BLaER1 treated with 17β-estradiol and CSF1 and Interleukin-3, amounts not matched to agents 10 nM and 100 nM (cell line): ENCODE measurements around the gene COL23A1.

ENCODE experiments used
- H3K27ac ChIP-seq, 11 experiments: shearing (Covaris generic); formaldehyde crosslinking; 2 replicates each; pipeline ENCODE4 v1.8.1; 2022
- H3K27me3 ChIP-seq, 11 experiments: shearing (Covaris generic); formaldehyde crosslinking; 2 replicates each; pipeline ENCODE4 v1.8.1; 2022
- H3K36me3 ChIP-seq, 11 experiments: shearing (Covaris generic); formaldehyde crosslinking; 2 replicates each; pipeline ENCODE4 v1.8.1; 2022
- H3K4me1 ChIP-seq, 10 experiments: shearing (Covaris generic); formaldehyde crosslinking; 2 replicates each; pipeline ENCODE4 v1.8.1; 2022
- H3K4me2 ChIP-seq, 11 experiments: shearing (Covaris generic); formaldehyde crosslinking; 2 replicates each; pipeline ENCODE4 v1.8.1; 2022
- H3K4me3 ChIP-seq, 10 experiments: shearing (Covaris generic); formaldehyde crosslinking; 2 replicates each; pipeline ENCODE4 v1.8.1; 2022
- H3K9ac ChIP-seq, 11 experiments: shearing (Covaris generic); formaldehyde crosslinking; 2 replicates each; pipeline ENCODE4 v1.8.1; 2022
- H3K9me3 ChIP-seq, 11 experiments: shearing (Covaris generic); formaldehyde crosslinking; replicated peaks in 1 of 11; 2 replicates each; pipeline ENCODE4 v1.8.1; 2022
- H4K20me1 ChIP-seq, 11 experiments: shearing (Covaris generic); formaldehyde crosslinking; 2 replicates each; pipeline ENCODE4 v1.8.1; 2022
- Cebpa-rat ChIP-seq, 11 experiments: shearing (Covaris generic); IDR thresholded peaks; 2 replicates each; pipeline ENCODE4 v1.8.1; 2022

The COL23A1 gene

DNA sequence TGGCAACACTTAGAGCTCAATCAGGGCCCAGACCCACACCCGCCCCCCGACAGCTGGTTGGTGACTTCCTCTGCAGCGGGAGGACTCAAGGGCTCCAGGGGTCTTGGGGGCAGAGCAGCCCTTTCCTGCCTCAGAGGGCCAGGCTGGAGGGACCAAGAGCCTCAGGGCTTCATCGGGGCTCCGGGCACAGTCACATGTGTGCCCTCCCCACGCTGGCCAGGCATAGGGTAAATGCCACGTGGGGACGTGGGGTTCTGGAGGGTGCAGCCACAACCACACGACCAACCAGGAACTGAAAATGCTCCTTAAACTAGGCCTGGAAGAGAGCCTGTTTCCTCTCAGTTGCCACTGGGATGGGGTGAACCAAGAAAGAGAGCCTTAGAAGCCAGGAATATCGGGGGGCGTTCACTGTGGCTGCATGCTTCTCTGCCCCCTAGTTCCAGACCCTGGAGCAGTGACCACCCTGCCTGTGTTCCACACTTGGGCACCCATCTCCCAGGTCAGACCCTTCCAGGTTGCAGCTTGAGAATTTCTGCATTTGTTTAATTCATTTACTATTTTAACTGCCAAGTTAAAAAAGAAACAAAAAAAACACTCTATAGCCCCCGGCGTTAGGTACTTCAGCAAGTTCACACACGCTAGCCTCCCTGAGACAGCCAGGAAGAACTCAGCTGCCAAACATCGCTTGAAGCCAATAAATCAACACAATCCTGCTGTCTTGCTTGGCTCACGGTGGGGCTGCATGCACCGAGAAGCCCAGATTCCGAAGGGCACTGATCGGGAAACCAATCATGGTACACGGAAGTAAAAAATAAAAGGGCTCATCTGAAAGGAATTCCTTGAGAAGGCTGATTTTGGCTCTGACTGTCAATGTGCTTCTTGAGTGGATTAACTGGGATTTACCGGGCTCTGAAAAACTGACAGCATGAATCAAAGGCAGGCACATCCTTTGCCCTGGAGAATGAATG lies 301.5 kb downstream of the COL23A1 start:
- TF ChIP-seq Cebpa-rat (IDR thresholded peaks at IDR 0.05): no peak

DNA sequence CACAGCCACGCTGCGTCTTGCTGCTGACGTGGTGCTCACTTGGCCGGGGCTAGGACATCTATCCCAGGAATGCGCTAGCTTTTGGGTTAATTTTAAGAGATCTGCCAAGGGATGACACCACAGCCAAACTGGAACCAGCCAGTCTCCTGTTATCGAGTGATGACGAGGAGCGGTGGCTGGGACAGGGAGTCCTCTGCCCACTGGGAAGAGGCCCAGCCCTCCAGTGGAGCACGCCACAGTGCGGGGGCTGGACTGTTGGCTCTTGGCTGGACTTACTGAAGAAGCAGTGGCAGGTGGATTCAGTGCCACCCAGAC lies 302.4 kb downstream of the COL23A1 start:
- Histone ChIP-seq H4K20me1 (no peaks in the 10 kb centered on the region; a peak in 1 of 22 replicates), H3K27ac (no peak overlapping the region), H3K36me3 (no peaks in the 10 kb centered on the region), H3K4me3 (no peak overlapping the region), H3K9me3 (peaks cover 0 to 11% (median 4%) of the 10 kb centered on the region in 11 experiments; a peak in 9 of 22 replicates), H3K9ac (no peak overlapping the region), H3K4me1 (peaks cover 33 to 67% (median 56%) of the 10 kb centered on the region in 10 experiments), H3K27me3 (peaks cover 0 to 25% (median 0%) of the 10 kb centered on the region in 11 experiments; a peak in 7 of 22 replicates), H3K4me2 (peak overlapping the region; percentile 11 to 85 (median 65); a peak in 15 of 22 replicates)
- no peak for TF ChIP-seq Cebpa-rat (IDR thresholded peaks at IDR 0.05)

More for the DNA sequence above, 301.5 kb downstream of the COL23A1 start:
- H3K27me3 ChIP-seq: peaks cover 0 to 23% (median 0%) of the 10 kb centered on the region in 11 experiments; a peak in 6 of 22 replicates
- no peak overlapping the region for H3K4me3 ChIP-seq
- no peaks in the 10 kb centered on the region; a peak in 1 of 22 replicates for H4K20me1 ChIP-seq
- no peak overlapping the region for H3K27ac ChIP-seq
- peak overlapping the region; percentile 11 to 85 (median 57); a peak in 19 of 22 replicates for H3K4me2 ChIP-seq
- H3K9ac ChIP-seq: no peak overlapping the region
- H3K9me3 ChIP-seq: peaks cover 0 to 6% (median 4%) of the 10 kb centered on the region in 11 experiments; a peak in 9 of 22 replicates
- H3K36me3 ChIP-seq: no peaks in the 10 kb centered on the region
- H3K4me1 ChIP-seq: peaks cover 33 to 57% (median 48%) of the 10 kb centered on the region in 10 experiments

DNA sequence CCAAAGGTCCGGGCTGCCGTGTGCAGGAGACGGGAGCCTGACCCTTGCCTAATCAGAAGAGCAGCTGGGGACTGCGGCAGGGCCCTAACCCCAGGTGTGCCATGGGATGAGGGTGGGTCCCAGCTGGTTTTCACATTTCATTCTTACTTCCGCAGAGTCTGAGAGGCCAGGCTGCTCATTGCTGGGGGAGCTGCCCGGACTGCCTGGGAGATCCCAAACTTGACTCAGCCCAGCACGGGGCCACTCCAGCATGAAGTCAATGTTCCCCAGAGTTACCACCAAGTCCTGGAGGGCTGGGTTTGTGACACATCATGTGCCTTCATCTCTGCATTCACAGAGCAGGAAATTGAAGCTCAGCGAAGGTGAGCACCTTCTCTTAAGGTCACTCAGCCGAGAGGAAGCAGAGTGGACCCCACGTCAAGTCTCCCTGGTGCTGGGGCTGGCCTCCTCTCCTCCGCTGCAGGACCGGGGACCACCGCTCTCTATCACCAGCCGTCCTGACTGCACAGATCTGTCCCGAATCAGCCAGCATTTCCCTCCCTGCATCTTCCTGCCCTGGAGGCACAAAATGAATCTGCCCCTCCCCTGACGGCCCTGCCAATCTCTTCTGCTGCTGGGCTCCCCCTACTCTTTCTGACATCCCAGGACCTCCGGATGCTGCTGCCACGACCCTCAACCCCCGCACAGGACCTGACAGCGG lies 303.0 kb downstream of the COL23A1 start:
- Histone ChIP-seq H3K4me1 (peaks cover 33 to 72% (median 61%) of the 10 kb centered on the region in 10 experiments), H3K4me3 (no peak overlapping the region), H3K36me3 (no peaks in the 10 kb centered on the region), H3K9me3 (peaks cover 0 to 11% (median 4%) of the 10 kb centered on the region in 11 experiments; a peak in 9 of 22 replicates), H3K27me3 (peaks cover 0 to 30% (median 0%) of the 10 kb centered on the region in 11 experiments; a peak in 7 of 22 replicates), H3K4me2 (peak overlapping the region; percentile 58 to 91 (median 83); a peak in 21 of 22 replicates), H4K20me1 (no peaks in the 10 kb centered on the region; a peak in 1 of 22 replicates), H3K9ac (no peak overlapping the region), H3K27ac (no peak overlapping the region)
- no peak for TF ChIP-seq Cebpa-rat (IDR thresholded peaks at IDR 0.05)

DNA sequence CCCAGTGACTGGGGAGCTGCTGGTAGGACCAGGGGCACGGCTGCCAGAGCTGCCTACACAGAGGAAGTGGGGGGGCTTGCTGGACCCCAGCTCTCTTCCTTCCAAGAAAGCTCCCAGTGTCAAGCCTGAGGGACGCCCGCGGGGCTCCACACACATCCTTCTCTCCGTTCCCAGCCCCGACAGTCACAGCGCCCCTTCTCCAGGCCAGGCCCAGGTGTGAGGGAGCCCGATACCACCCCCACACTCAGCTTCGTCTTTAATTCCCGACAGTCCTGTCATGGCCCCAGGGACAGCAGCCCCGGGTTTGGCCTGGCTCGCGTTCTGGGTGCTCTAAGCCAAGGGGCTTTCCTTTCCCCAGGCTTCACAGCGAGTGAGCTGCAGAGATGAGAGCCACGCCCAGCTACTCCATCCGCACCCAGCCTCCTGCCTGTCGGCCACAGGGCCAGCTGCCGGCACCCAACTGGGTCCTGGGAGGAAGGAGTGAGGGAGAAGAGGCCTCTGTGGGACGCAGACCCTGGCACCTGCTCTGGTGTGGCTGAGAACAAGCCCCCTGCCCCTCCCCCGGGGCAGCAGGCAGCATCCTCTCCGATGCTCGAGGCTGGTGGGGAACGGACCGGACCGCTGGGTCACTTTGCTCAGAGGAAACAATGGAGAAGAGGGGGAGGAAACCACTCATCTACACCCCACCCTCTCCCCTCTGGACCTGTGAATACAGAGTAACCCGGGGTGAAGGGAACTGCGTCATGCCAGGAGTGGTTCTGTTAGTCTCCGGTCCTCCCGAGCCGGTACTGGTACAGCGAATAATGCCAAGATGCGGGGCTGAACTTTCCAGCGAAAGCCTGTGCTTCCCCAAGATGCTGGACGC lies 303.7 kb downstream of the COL23A1 start:
- no peak for TF ChIP-seq Cebpa-rat (IDR thresholded peaks at IDR 0.05)
- Histone ChIP-seq H4K20me1 (no peaks in the 10 kb centered on the region; a peak in 1 of 22 replicates), H3K4me1 (peaks cover 40 to 80% (median 68%) of the 10 kb centered on the region in 10 experiments), H3K27ac (0 out of 22 replicates have a peak overlapping the region, but pooled peaks of 1 of the 11 experiments have one; percentile 5), H3K4me2 (peak overlapping the region; percentile 58 to 91 (median 83)), H3K4me3 (peak overlapping the region in 2 of 10 experiments; percentile 11 to 12; a peak in 1 of 20 replicates), H3K27me3 (peaks cover 0 to 37% (median 0%) of the 10 kb centered on the region in 11 experiments; a peak in 8 of 22 replicates), H3K9ac (peak overlapping the region in 5 of 11 experiments; percentile 0 to 34 (median 15); a peak in 5 of 22 replicates), H3K9me3 (peaks cover 0 to 11% (median 4%) of the 10 kb centered on the region in 11 experiments; a peak in 9 of 22 replicates), H3K36me3 (no peaks in the 10 kb centered on the region)

DNA sequence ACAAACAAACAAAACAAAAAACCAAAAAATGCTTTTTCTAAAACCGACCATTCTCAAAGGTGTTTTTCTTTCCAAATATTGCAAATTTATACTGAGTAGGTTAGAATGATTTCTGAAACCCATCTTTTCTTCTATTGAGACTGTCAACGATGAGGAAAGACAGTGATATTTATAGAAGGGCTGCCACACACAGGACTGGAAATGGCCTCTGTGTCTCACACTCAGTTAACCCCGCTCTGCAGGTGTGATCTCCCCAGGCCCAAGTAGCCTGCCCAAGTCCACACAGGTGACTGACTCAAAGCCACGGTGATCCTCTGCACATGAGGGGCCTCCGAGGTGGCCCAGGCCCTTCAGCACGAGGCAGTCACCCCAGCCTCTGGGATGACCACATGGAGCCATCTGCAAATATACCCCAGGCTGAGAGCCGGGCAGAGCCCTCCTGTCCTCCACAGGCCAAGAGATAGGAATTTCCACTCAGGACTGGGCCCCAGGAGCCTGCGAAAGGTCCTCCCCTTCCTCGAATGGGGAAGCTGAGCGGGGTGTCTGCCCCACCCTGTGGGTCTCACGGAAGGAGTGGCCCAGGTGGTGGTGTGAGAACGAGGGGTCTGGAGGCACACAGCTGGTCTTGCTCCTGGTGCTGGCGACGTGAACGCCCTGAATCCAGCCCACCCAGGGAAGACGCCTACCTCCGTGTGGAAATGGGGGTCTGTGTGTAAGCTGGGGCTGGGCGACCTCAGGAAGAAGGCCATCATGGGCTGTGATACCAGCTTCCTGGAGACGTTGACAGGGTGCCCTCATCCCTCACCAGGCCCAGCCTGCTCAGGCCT lies 304.6 kb downstream of the COL23A1 start:
- H4K20me1 ChIP-seq: peaks cover 0 to 5% (median 0%) of the 10 kb centered on the region in 11 experiments; a peak in 1 of 22 replicates
- H3K36me3 ChIP-seq: no peaks in the 10 kb centered on the region
- peak overlapping the region; percentile 58 to 91 (median 83) for H3K4me2 ChIP-seq
- H3K4me3 ChIP-seq: no peak overlapping the region
- H3K27ac ChIP-seq: 0 out of 22 replicates have a peak overlapping the region, but pooled peaks of 1 of the 11 experiments have one; percentile 5
- peak overlapping the region in 2 of 11 experiments; percentile 15 to 25; a peak in 2 of 22 replicates for H3K9ac ChIP-seq
- H3K27me3 ChIP-seq: peaks cover 0 to 46% (median 0%) of the 10 kb centered on the region in 11 experiments; a peak in 8 of 22 replicates
- no peak for TF ChIP-seq Cebpa-rat (IDR thresholded peaks at IDR 0.05)
- H3K9me3 ChIP-seq: peaks cover 0 to 11% (median 4%) of the 10 kb centered on the region in 11 experiments; a peak in 9 of 22 replicates
- peaks cover 48 to 86% (median 77%) of the 10 kb centered on the region in 10 experiments for H3K4me1 ChIP-seq

DNA sequence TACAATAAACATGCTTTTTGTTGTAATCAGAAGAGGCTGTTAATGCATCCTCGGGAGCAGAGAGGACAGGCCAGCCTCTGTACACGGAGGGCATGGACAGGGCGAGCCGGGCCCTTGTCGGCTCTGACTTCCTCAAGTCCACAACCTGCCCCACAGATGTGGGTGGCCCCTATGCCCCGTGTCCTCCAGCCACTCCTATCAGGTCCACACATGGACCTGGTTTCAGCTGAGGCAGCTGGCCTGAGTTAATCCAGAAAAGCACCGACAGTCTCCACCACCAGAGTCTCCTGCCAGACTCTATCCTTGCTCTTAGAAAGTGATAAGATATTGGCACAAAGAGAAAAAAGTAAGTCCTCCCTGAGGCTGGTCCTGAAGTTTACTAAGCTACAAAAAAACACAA lies 305.2 kb downstream of the COL23A1 start:
- peaks cover 55 to 86% (median 82%) of the 10 kb centered on the region in 10 experiments for H3K4me1 ChIP-seq
- H4K20me1 ChIP-seq: peaks cover 0 to 9% (median 0%) of the 10 kb centered on the region in 11 experiments; a peak in 1 of 22 replicates
- peak overlapping the region in 9 of 11 experiments; percentile 81 to 91 (median 84); a peak in 14 of 22 replicates for H3K4me2 ChIP-seq
- no peaks in the 10 kb centered on the region for H3K36me3 ChIP-seq
- no peak overlapping the region for H3K4me3 ChIP-seq
- H3K9ac ChIP-seq: no peak overlapping the region
- no peak overlapping the region for H3K27ac ChIP-seq
- no peak for TF ChIP-seq Cebpa-rat (IDR thresholded peaks at IDR 0.05)
- H3K9me3 ChIP-seq: peaks cover 0 to 11% (median 4%) of the 10 kb centered on the region in 11 experiments; a peak in 9 of 22 replicates
- H3K27me3 ChIP-seq: peaks cover 0 to 52% (median 0%) of the 10 kb centered on the region in 11 experiments; a peak in 8 of 22 replicates

DNA sequence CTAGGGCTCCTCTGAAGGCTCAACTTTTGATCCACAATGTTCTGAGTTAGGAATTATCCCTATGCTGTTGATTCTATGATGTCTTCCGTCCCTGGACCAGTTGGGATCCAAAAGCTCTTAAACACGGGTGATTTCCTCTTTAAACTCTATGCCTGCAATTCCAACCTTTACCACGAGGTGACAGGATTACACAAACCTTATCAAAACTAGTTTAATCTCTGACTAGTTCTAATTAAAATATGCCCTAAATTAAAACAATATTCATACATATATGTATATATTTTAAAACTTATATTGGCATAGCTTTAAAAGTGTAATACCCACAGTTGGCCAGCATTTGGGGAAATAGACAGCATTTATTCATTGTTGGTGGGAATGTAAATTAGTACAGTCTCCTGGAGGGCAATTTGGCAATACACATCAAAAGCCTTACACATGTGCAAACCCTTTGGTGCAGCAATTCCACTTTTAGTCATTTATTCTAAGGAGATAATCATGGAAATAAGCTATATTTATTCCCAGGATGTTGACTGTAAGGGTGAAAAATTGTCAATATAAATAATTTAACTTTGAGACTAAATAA lies 306.0 kb downstream of the COL23A1 start:
- TF ChIP-seq Cebpa-rat (IDR thresholded peaks at IDR 0.05): no peak
- H3K27me3 ChIP-seq: peaks cover 0 to 49% (median 0%) of the 10 kb centered on the region in 11 experiments; a peak in 8 of 22 replicates

More for the DNA sequence above, 306.0 kb downstream of the COL23A1 start:
- Histone ChIP-seq H3K4me3 (no peak overlapping the region), H3K4me1 (peaks cover 57 to 84% (median 81%) of the 10 kb centered on the region in 10 experiments), H3K36me3 (no peaks in the 10 kb centered on the region), H3K27ac (no peak overlapping the region), H4K20me1 (peaks cover 0 to 9% (median 0%) of the 10 kb centered on the region in 11 experiments; a peak in 1 of 22 replicates), H3K9ac (no peak overlapping the region), H3K9me3 (peaks cover 0 to 11% (median 4%) of the 10 kb centered on the region in 11 experiments; a peak in 9 of 22 replicates), H3K4me2 (peak overlapping the region in 3 of 11 experiments; percentile 79 to 96 (median 88); a peak in 6 of 22 replicates)
